ENCODE measurements around the gene PVALB.
"Not testable (repeated sequence)": the region's sequence is repeated elsewhere in the genome, so short reads cannot be mapped to it uniquely, and the experiment has no call there.

PVALB gene

GRCh38 chr22:36755316-36755715 lies 61.5 kb downstream of the PVALB start:
- DNase-seq = no peak

- not testable (repeated sequence) for DNase-seq
Measured at GRCh38 chr22:36754881-36755280, 62.0 kb downstream of the PVALB start.

GRCh38 chr22:36753916-36754315 lies 62.9 kb downstream of the PVALB start:
- DNase-seq = no peak

GRCh38 chr22:36753120-36753802 lies 63.6 kb downstream of the PVALB start:
- DNase-seq = no peak
